ENCODE data around the gene KCTD5. TPM values are rescaled to one million over a fixed set of nuclear protein-coding genes. Genes with fewer than 3 reads are reported as not detected.
A peak's percentile ranks its signal among the peaks of the same experiment; 100 is the strongest.
"Not testable (repeated sequence)": the region's sequence is repeated elsewhere in the genome, so short reads cannot be mapped to it uniquely, and the experiment has no call there.

Gene KCTD5
- total RNA-seq, 1 donor from 2014 or later: 21.2 TPM

DNA sequence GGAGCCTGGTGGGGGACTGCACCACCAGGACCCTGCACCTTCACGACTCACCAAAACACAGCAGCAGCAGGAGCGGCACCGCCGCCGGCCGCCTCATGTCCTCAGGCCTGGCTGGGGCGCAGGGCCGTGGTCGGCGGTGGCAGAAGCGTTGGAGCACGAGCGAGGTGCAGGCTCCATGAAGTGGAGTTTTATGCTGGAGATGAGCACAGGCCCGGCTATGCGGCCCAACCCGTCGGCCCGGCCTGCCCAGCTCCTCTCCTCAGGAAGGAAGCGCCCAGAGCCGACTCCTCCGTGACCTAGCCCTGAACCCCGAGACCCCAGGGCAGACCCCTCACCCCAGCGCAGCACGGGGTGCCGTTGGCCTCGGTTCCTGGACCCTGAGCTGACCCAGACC lies 37.7 kb downstream of the KCTD5 start, which contains the start of gene PRSS27:
Gene PRSS27, minus strand, starts transcription at position 161 of the 394 bp plus-strand sequence. Its CDS starts 64 bp downstream, at position 97.
- FAIRE-seq (no peak), DNase-seq (ENCODE audit: low spot score in 2 of 2) (no peak)

DNA sequence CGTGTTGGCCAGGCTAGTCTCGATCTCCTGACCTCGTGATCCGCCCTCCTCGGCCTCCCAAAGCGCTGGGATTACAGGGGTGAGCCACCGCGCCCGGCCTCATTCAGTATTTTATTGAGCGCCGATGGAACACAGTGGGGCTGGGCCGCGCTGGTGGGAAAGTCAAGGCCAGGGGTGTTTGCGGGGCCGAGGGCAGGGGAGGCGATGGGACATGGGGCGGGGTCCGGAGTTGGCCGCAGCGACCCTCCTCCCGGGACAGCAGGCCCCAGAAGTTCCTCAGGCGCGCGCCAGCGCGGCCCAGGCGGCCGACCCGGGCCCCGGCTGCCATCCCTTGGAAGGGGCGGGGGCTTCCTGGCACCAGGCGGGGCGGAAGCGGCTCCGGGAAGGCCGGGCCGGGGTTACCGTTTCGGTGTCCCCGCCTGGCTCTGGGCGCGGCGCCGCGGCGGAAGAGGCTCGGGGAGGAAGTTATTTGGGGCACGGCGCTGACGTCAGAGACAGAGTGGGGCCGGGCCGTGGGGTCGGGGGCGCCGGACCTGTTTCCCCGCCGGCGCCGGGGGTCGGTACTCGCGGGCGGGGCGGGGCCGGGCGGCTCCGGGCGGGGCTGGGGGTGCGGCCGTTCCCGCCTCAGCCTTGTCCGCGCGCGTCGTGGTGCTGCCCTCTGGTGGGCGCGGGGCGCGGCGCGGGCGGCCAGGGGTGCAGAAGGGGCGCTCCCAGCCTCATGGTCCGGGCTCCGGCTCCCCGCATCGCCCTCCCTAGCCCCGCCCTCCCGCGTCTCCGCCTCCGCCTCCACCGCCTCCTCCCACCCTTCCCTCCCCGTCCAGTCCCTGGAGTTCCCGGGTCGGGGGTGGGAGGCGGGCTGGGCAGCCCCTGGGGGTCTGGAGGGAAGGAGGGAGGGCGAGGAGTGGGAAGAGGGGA lies 38.7 kb downstream of the KCTD5 start:
- no peak for FAIRE-seq
- DNase-seq (ENCODE audit: low spot score in 2 of 2): peak; percentile 87 to 94

DNA sequence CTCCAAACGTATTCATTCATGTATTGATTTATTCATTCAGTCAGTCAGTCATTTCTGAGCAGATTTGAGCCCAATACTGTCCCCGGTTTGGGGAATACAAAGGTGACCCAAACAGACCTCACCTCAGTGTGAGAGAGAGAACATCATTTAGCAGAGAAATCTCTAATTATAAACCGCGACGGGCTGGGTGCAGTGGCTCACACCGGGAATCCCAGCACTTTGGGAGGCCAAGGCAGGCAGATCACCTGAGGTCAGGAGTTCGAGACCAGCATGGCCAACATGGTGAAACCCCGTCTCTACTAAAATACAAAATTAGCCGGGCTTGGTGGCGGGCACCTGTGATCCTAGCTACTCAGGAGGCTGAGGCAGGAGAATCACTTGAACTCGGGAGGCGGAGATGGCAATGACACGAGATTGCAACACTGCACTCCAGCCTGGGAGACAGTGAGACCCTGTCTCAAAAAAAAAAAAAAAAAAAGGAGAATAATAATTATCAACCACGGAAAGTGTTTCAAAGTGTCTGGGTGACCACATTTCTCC lies 39.4 kb downstream of the KCTD5 start:
- DNase-seq (ENCODE audit: low spot score in 2 of 2); FAIRE-seq: not testable (repeated sequence)

DNA sequence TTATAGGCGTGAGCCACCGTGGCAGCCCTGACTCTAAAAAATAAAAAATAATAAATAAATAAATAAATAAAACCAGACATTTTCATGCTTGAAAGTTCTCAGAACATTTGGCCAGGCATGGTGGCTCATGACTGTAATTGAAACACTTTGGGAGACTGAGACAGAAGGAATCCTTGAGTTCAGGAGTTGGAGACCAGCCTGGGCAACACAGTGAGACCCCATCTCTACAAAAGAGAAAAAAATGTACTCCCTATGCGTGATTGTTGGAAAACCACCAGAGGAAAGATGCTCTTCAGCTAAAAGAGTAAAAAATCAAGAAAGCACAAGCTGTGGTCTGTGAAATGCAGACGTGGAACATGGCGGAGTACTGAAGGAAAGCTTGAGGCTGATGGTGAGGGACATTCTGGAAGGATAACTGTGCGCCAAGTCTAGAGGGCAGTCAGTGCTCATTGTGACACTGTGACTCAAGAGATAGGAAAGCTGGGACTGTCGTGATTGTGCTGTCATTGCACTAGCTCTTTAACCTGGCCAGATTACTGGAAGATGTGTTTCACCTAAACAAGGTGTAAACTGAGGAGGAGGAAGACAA lies 41.9 kb downstream of the KCTD5 start:
- DNase-seq (ENCODE audit: low spot score in 2 of 2): no peak
- no peak for FAIRE-seq

DNA sequence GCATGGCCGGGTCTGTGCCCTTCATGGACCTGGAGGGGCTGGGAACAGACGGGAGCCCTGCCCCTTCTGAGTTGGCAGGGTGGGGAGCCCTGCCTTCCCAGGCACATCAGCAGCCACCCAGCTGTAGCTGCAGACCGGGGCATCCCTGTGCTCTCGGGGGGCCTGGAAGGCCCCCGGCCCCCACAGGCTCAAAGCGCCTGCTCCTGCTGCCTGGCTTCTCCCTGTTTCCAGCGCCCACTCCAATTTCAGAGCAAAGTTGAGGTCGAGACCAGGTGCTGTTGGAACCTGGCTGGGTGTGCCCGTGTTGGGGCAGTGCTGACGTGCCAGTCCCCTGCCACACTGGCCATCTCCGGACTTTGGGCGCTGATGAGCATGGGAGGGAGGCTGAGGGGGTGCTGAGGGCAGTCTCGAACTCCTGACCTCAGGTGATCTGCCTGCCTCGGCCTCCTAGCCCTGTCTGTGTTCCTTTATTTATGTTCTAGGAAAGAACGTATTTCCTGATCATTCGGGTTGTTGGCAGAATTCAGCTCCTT lies 42.6 kb downstream of the KCTD5 start:
- no peak for DNase-seq (ENCODE audit: low spot score in 2 of 2)
- no peak for FAIRE-seq

DNA sequence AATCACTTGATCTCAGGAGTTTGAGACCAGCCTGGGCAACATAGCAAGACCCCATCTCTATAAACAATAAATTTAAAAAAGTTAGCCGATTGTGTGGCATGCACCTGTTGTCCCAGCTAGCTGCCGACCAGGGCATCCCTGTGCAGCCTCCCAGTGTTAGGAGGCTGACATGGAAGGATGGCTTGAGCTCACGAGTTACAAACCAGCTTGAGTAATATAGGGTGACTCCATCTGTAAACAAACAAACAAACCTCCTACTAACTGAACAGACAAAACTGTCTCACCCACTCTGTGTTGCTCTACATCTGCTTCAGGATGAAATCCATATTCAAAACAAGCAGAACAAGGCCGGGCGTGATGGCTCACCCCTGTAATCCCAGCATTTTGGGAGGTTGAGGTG lies 44.6 kb downstream of the KCTD5 start:
- FAIRE-seq (no peak), DNase-seq (ENCODE audit: low spot score in 2 of 2) (no peak)

DNA sequence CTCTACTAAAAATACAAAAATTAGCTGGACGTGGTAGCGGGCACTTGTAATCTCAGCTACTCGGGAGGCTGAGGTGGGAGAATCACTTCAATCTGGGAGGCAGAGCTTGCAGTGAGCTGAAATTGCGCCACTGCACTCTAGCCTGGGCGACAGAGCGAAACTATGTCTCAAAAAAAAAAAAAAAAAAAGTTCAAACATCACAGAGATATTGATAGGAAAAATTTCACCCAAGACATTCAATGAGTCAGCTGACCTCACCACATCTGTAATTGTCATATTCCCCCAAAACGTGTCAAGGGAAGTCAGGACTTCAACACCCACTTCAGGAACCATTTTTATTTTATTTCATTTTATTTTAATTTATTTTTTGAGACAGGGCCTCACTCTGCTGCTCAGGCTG lies 45.7 kb downstream of the KCTD5 start:
- DNase-seq (ENCODE audit: low spot score in 2 of 2): no peak
- no peak for FAIRE-seq

DNA sequence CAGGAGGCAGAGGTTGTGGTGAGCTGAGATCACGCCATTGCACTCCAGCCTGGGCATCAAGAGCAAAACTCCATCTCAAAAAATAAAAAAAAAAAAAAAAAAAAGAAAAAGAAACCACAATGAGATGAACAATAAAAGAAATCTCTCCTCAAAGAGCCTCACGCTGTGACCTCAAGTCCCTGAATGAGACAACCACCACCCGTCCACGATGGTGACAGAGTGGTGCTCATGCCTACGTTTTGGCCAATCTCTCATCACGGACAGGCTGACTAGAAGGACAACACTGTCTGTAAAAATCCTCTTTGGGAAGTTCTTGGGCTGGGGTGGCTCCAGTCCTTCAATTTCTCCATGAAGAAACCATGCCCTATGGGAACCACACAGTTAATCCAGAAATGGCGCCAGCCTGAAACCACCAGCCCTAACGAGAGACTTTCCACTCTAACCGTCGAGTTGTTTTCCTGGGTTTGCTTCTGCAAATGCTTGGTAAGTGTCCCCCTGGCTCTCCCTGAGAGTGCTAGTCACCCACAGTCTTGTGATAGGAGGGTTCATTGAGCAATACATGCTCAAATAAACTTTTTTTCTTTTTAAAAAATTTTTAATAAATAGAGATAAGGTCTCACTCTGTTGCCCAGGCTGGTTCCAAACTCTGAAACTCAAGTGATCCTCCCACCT lies 52.7 kb downstream of the KCTD5 start:
- no peak for FAIRE-seq
- no peak for DNase-seq (ENCODE audit: low spot score in 2 of 2)

DNA sequence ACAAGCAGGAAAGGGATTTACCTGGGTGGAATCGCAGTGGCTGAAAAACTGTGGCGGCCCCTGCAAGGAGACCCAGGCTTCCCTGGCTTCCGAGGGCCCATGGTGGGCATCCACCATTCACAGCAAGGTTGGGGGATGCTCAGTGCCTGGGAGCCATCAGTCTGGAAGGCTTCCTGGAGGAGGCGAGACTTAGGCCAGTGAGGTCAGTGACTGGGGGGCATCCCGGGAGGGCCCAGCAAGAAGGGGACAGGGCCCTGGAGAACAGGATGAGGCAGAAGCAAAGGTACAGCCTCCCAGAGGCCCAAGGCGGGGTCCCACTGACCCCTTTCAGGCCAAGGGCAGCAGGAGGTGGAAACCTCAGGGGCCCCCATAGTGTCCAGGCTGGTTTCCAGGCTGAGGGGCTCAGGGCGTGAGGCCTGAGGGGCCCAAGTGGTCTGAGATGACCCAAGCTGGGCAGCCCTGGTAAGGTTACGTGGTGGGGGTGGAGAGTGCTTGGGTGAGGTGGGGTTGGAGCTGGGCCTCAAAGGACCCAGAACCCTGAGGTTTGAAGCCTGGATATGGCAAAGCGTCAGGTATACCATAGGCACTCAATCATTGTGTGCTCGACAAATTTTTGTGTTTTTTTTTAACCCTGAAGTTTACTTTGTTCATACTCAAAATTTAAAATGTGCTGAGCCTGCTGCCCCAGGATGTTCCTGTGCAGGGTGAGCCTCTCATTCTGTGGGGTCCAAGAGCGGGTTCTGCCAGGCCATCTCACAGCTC lies 54.3 kb downstream of the KCTD5 start:
- DNase-seq (ENCODE audit: low spot score in 2 of 2) (no peak), FAIRE-seq (no peak)

DNA sequence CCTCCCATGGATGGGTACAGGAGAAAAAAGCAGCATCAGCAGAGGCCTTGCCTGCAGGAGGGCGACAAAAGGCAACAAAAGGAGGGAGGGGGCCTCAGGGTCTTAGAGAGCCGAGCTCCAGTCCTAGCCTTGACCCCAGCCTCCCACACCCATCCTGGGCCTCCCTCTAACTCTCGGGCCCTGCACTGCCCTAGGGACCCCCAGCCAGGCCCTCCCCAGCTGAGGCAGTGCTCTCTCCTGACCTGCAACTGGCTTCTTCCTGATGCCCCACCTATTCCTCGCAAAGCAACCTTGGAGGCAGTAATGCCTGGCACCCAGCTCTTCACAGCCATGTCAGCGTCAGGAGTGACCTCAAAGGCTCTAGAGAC lies 54.9 kb downstream of the KCTD5 start:
- DNase-seq (ENCODE audit: low spot score in 2 of 2): no peak
- no peak for FAIRE-seq

DNA sequence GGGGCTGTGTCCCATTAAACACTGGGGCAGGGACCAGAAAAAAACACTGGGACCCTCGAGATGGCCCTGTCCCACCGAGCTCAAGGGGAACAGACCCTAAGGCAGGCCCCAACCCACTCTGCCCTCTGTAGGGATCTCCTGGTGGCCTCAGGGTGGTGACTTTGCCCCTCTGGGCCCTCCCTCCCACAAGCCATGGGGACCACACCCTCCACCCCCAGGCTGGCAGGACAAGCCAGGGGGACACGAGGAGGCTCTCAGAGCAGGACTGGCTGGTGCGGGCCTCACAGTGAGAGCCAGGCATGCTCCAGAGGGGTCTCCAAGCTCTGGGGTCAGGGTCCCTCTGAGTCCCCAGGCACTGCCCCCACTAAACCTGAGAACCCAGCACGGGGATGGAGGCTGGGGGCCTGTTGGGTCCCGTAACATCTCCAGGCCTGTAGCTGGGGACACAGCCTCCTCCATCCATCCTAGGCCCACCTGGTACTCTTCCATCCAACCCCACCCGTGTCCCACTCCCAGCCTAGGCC lies 55.6 kb downstream of the KCTD5 start:
- DNase-seq (ENCODE audit: low spot score in 2 of 2) (no peak), FAIRE-seq (no peak)

DNA sequence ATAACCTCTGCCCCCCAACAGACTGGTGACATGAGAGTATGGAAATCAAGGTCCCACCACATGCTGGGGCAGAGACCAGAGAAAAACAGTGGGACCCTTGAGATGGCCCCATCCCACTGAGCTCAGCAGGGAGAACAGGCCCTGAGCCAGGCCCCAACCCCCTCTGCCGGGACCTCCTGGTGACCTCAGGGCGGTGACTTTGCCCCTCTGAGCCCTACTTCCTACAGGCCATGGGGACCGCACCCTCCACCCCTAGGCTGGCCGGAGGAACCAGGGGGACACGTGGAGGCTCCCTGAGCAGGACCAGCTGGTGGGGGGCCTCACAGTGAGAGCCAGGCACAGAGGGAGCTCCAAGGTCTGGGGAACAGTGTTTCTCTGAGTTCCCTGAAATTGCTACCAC lies 56.3 kb downstream of the KCTD5 start:
- no peak for FAIRE-seq
- DNase-seq (ENCODE audit: low spot score in 2 of 2): no peak

DNA sequence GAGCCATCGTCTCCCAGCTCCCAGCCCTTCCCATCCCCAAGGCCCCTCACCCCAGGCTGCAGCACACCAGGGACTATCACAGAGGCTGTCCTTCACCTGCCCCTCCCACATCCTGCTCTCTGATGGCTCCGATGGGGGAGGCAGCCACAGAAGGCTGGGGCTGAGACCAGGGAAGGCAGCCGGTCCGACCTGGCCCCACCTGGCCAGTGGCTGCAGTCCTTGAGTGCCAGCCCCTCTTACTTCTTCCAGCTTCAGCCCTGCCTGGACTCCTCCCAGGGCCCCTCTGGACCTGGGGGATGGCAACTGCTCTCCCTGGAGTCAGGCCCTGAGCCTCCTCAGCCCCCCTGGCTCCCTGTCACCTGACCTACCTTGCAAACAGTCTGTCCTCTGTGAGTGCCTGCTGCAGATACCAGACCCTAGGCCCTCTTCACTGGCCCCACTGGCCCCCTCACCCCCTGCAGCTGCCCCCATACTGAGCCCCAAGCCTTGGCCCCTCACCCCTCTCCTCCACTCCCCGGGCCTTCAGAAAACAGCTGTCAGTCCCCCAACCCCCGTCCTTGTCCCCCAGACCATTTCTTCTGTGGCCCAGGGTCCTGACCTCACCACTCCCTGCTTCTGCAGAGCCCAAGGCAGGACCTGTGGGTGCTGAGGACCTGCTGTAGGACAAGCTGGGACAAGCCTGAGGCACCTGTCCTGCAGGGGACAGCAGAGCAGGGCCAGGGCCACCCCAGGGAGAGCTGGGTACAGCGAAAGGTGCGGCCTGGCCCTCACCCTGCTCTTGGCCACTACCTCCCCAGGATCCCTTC lies 57.5 kb downstream of the KCTD5 start:
- DNase-seq (ENCODE audit: low spot score in 2 of 2) (no peak), FAIRE-seq (no peak)

DNA sequence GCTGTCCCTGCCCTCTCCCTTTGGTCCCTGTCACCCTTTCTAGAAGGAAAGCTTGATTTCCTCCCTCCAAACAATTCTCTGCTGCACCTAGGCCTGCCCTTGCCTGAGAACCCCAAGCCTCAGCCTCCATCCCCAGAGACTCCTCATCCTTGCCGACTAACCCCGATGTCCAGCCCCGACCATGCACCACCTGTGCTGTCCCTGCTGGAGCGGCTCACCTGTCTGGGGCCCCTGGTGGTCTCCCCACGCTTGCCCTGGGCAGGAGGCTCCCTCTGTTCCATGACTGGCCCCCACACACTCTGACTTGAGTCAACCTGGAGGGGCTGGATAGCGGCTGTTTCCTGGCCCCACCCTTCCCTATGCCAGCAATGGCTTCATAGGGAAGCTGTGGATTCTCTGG lies 58.2 kb downstream of the KCTD5 start:
- no peak for DNase-seq (ENCODE audit: low spot score in 2 of 2)
- FAIRE-seq: no peak

DNA sequence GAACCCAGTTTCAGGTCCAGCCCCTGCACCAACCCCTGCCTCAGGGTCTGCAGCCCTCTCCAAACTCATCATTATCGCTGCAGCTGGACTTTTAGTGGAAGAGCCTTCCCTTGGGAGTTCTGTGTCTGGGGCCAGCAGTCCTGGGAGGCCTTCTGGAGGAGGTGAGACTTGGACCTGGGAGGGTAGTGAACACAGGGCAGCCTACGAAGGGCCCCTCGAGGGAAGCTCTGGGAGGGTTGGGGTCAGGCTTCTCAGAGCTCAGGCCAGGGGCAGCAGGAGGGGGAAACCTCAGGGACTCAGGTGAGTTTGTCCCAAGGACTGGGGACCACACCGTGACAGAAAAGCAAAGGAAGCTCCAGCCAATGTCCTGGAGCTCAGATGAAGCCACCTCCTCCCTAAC lies 58.8 kb downstream of the KCTD5 start:
- no peak for DNase-seq (ENCODE audit: low spot score in 2 of 2)
- no peak for FAIRE-seq

DNA sequence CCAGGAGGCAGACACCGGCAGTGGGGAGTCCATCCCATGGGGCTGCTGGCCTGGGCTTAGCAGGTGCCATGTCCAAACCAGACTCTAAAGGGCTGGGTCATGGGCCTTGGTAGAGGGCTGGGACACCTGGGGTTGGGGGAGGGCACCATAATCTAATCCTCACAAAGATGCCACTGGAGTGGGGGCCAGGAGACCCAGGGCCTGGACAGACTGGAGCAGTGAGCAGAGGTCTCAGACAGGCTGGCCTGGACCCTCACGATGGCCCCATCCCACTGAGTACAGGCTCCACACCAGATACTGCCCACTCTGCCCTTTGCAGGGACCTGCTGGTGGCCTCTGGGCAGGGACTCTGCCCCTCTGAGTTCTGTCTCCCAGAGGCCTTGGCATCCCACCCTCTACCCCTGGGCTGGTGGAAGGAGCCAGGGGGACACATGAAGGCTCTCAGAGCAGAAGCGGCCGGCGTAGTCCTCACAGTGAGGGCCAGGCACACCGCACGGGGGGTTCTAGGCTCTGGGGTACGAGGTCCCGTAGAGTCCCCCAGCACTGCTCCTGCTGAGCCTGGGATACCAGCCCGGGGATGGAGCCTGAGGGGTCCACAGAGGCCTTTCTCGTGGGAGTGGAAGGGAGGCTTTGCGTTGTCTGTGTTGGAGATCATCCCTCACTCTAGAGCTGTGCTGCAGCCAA lies 60.1 kb downstream of the KCTD5 start:
- DNase-seq (ENCODE audit: low spot score in 2 of 2) (no peak), FAIRE-seq (no peak)

DNA sequence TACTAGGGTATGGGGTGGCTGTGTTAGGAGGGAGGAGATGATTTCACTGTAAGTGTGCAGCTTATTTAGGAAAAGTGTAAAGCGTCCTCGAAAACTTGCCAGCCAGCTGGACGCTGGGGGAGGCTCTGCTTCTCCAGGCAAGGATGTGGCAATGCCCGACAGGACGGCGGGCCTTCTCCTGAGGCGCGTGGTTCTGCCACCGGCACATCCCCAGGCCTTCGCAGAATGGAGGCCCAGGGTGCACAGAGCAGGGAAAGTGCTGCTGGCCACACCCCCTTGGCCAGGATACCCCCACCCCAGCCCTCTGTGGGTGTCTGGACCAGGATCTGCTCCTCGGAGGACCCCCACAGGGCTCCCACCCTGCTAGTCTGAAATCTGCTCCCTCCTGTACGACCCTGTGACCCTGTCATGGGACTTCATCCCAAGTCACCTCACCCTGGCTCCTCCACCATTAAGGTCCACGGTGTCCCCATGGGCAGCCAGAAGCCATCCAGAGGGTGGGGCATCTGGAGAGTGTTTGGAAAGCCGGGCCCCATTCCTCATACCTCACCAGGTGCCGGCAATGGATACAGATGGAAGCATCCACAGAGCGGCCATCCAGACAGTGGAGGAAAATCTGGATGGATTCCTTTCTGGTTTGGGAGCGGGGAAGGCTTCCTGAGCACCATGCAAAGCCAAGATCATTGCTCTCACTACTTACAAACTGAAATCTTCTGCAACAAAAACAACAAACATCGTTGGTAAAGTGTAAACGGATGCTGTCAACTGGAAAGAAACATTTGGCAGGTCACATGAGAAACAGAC lies 60.9 kb downstream of the KCTD5 start:
- DNase-seq (ENCODE audit: low spot score in 2 of 2) (no peak), FAIRE-seq (no peak)

DNA sequence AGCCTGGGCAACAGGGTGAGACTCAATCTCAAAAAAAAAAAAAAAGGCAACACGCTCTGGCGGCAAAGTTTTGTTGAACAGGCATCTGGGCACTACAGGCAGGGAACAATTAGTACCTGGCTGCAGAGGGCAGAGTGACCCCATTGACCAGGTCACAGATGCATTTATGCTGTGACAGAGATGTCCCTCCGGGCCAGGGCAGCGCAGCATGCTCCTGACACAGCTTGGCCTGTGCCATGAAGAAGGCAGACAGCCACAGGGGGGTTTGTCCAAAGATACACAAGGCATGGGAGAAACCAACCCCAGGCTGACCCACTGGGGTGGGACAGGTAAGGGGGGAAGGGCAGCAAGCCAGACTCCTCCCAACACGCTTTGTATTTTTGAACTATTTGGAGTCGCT lies 62.4 kb downstream of the KCTD5 start:
- DNase-seq (ENCODE audit: low spot score in 2 of 2) (no peak), FAIRE-seq (no peak)
